HUES48 (cell line): ENCODE measurements around the gene RIC3.
A peak's percentile ranks its signal among the peaks of the same experiment; 100 is the strongest.

Experiments used
- H3K27ac ChIP-seq: one replicate; pipeline ENCODE4 v1.7.0; 2013; ENCODE audit warnings: low read depth, low read length, inconsistent platforms
- H3K27me3 ChIP-seq: 2 replicates; pipeline ENCODE4 v1.6.1; 2013; ENCODE audit warnings: mild to moderate bottlenecking, low read length; ENCODE audit not compliant: control insufficient read depth, insufficient read depth
- H3K36me3 ChIP-seq: 2 replicates; pipeline ENCODE4 v1.6.1; 2013; ENCODE audit warnings: low read length; ENCODE audit not compliant: control insufficient read depth, insufficient read depth
- H3K4me1 ChIP-seq: 2 replicates; pipeline ENCODE4 v1.6.1; 2013; ENCODE audit warnings: mild to moderate bottlenecking, low read length; ENCODE audit not compliant: control insufficient read depth, insufficient read depth
- H3K4me3 ChIP-seq: 2 replicates; pipeline ENCODE4 v1.5.1; 2013; ENCODE audit warnings: mild to moderate bottlenecking, low read depth, low read length
- H3K9ac ChIP-seq: 2 replicates; pipeline ENCODE4 v1.6.1; 2013; ENCODE audit warnings: mild to moderate bottlenecking, low read depth, low read length, moderate library complexity
- H3K9me3 ChIP-seq: 2 replicates; pipeline ENCODE4 v1.6.1; 2013; ENCODE audit warnings: low read length; ENCODE audit not compliant: control insufficient read depth, insufficient read depth

RIC3 gene, protein sequence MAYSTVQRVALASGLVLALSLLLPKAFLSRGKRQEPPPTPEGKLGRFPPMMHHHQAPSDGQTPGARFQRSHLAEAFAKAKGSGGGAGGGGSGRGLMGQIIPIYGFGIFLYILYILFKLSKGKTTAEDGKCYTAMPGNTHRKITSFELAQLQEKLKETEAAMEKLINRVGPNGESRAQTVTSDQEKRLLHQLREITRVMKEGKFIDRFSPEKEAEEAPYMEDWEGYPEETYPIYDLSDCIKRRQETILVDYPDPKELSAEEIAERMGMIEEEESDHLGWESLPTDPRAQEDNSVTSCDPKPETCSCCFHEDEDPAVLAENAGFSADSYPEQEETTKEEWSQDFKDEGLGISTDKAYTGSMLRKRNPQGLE

DNA sequence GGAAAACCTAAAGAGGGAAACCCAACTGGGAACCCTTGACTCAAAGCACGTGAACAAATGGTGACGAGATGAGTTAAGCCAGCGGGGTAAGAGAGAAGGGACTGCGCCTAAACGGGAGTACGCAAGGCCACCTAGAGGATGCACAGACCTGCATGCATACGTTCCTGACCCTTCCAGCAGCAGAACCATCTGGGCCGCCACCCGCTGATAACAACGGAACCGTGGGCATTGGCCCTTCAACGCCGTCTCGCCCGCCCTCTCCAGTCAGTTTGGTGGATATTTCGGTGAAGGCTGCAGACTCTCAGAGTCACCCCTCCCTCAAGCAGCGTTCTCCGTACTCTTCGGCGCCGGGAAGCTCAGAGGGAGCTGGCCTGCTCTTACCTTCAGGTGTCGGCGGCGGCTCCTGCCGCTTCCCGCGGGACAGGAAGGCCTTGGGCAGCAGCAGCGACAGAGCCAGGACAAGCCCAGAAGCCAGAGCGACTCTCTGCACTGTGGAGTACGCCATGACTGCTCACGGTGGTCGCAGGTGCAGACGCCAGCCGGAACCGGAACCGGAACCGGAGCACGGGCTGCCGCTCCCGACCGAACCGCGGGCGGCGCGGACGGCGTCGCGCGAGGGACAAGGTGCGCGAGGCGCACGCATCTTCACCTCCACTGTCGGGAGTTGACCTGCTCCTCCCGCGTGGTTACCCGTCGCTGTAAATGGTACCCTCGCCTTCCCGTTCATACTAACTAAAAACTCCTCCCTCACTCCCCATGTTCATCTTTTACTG is at the start of gene RIC3:
RIC3 (minus strand) TSS at position 541 of the 773 bp plus-strand sequence; CDS start at position 505, 36 bp downstream.
- Histone ChIP-seq H3K27me3 (peaks cover 7% of the 10 kb centered on the region), H3K4me3 (peak within 1 kb of the TSS; percentile 99), H3K9me3 (no peaks in the 10 kb centered on the region), H3K27ac (peak within 1 kb of the TSS; percentile 80), H3K4me1 (peaks cover 16% of the 10 kb centered on the region; the same call in 1 of the 2 replicates), H3K36me3 (no peaks in the 10 kb centered on the region), H3K9ac (peak within 1 kb of the TSS; percentile 86)

DNA sequence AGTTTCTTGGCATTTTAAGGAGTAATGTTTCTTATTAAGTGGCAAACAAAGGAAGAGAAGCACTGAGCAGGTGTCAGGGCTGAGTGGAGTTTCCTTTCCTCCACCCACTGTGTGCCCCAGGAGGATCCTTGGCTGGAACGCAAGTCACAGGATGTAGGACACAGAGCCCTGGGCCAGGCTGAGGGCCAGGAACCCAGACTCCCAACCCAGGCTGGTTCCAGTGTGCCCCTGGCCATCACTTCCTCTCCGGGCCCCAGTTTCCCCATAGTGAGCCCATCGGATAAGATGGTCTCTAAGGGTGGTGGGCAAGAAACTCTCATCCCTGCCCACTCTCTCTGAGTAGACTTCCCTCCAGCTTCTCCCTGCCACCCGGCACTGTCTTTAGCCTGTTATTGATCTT is 49.6 kb upstream of the RIC3 start:
- Histone ChIP-seq H3K9me3 (no peaks in the 10 kb centered on the region), H3K4me3 (no peak overlapping the region), H3K27me3 (peaks cover 3% of the 10 kb centered on the region; the same call in 1 of the 2 replicates), H3K9ac (no peak overlapping the region), H3K27ac (no peak overlapping the region), H3K36me3 (no peaks in the 10 kb centered on the region), H3K4me1 (peaks cover 3% of the 10 kb centered on the region; the same call in 1 of the 2 replicates)

DNA sequence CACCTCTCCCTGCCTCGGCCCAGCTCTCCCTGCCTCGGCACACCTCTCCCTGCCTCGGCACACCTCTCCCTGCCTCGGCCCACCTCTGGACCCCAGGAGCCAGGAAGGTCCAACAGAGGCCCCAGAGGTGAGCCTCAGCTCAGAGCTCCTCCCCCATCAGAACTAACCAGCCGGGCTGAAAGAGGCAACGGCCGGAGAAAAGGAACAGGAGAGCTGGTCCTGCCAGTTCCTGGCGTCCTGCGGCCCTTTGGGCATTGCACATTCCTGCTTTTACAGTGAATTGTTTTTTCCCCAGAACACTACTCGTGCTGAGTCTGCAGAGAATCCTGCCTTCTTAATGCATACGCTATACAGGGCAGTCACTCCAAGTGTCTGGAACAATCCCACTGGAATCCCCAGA is 49.1 kb upstream of the RIC3 start:
- H3K27ac ChIP-seq = no peak overlapping the region
- peaks cover 4% of the 10 kb centered on the region; the same call in 1 of the 2 replicates for H3K27me3 ChIP-seq
- H3K4me1 ChIP-seq = no peaks in the 10 kb centered on the region; the same call in 1 of the 2 replicates

DNA sequence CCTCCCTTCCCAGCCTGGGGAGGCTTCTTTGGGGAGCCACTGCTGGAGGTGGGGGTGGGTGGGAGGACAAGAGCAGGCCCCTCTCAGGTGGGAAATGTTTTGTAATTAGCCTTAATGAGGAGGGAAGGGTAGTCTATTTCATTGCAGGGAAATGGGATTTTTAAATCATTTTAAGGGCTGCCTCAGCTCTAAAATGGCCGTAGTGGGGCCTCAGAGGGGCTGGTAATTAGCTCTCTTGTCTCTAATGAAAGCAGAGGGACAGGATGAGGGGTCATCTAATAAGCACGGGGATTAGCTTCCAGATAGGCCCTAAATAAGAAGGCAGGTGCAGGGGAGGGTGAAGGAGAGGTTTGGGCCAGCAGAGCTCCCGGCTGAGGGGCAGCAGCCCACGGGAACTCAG is 48.3 kb upstream of the RIC3 start:
- Histone ChIP-seq H3K9me3 (no peaks in the 10 kb centered on the region), H3K36me3 (no peaks in the 10 kb centered on the region), H3K9ac (no peak overlapping the region), H3K4me1 (no peaks in the 10 kb centered on the region; the same call in 1 of the 2 replicates), H3K4me3 (no peak overlapping the region), H3K27ac (no peak overlapping the region), H3K27me3 (peaks cover 4% of the 10 kb centered on the region; the same call in 1 of the 2 replicates)

More for the DNA sequence above, 49.1 kb upstream of the RIC3 start:
- Histone ChIP-seq H3K9ac (no peak overlapping the region), H3K4me3 (no peak overlapping the region), H3K36me3 (no peaks in the 10 kb centered on the region), H3K9me3 (no peaks in the 10 kb centered on the region)

DNA sequence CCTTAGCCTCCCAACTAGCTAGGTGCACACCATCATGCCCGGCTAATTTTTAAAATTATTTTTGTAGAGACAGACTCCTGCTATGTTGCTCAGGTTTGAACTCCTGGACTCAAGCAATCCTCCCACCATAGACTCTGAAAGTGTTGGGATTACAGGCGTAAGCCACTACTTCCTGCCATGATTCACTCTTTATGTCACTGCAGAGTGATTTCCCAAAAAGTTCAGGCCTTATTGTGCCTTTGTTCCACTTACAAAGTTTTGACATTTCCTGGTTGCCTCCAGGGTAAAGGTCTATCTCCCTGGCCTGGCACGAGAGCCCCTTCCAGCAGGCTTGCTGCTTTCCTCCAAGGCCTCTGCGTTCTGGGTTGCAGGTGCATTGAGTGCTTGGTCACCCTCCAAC is 44.6 kb upstream of the RIC3 start:
- Histone ChIP-seq H3K4me1 (no peaks in the 10 kb centered on the region), H3K4me3 (no peak overlapping the region), H3K36me3 (no peaks in the 10 kb centered on the region), H3K27me3 (peaks cover 4% of the 10 kb centered on the region; the same call in 1 of the 2 replicates), H3K9ac (no peak overlapping the region), H3K27ac (no peak overlapping the region), H3K9me3 (no peaks in the 10 kb centered on the region)

DNA sequence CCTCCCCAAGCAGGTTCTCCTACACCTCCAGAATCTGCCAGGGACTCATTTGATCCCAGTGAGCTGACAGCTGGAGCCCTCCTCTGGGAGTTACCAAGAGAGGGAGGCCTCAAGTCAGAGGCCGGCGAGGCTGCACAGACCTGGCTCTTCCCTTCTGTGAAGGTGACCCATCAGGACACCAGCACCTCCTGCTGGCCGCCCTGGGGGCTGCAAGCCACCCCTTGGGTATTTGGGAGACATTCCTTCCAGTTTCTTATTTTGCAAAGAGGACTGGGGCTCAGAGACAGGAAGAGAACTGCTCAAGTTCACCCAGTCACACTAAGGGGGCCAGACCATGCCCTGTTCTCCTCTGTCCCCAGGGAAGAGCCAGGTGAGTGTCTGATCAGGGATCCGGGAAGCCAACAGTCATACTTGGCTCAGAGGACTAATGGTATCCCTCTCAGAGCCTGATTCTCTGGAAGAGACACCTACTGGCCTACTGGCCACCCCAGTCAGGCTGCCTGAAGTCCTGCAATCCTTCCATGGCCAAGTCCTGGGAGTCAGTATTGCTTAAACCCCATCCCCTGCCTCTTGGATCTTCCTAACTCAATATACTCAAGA is 40.5 kb upstream of the RIC3 start:
- Histone ChIP-seq H3K27me3 (peaks cover 4% of the 10 kb centered on the region; the same call in 1 of the 2 replicates), H3K27ac (no peak overlapping the region), H3K4me1 (peaks cover 12% of the 10 kb centered on the region), H3K9ac (no peak overlapping the region), H3K4me3 (no peak overlapping the region), H3K36me3 (no peaks in the 10 kb centered on the region), H3K9me3 (no peaks in the 10 kb centered on the region)

DNA sequence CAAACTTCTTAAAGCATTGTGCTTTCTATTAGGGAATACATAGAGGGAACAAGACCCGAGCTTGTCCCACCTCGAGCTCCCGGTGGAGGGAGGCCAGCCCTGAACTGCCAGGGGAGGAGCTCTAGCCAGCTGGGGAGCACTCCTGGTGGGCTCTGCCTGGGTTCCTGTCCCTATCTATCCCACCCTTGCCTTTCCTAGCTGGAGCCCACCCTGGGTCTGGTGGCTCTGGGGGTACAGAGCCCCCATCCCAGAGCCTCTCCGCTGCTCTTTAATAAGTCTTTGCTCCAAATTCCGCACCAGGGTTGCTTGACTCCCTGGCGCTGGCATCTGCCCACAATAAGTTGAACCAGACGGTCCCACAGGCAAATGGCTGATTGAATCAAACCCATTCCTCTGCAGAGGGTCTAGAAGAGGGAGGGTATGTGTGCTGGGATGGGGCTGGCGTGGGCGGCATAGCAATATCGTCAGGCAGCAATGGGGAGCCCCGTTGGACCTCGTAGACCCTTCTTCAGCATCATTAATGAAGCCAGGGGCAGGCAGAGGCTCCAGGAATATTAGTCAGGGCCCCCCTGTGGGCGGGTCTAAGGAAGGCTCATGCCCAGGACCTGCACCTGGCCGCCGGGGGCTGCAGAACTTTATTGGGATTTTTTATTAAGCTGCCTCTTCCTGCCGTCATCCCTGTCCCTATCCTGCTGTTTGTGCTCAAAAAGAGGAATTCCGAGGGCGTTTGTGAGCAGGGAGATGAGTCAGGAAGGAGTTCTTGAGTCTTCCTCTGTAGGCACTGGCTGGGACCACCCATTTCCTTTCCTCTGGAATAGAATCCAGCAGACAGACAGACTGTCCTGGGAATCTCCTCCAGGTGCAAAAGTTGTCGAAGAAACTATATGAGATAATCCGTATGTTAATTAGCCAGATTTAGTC is 38.5 kb upstream of the RIC3 start:
- peaks cover 12% of the 10 kb centered on the region for H3K4me1 ChIP-seq
- no peaks in the 10 kb centered on the region for H3K36me3 ChIP-seq
- no peaks in the 10 kb centered on the region for H3K27me3 ChIP-seq
- no peak overlapping the region for H3K4me3 ChIP-seq
- H3K9me3 ChIP-seq = no peaks in the 10 kb centered on the region
- H3K27ac ChIP-seq = peak overlapping the region; percentile 74
- no peak overlapping the region for H3K9ac ChIP-seq

DNA sequence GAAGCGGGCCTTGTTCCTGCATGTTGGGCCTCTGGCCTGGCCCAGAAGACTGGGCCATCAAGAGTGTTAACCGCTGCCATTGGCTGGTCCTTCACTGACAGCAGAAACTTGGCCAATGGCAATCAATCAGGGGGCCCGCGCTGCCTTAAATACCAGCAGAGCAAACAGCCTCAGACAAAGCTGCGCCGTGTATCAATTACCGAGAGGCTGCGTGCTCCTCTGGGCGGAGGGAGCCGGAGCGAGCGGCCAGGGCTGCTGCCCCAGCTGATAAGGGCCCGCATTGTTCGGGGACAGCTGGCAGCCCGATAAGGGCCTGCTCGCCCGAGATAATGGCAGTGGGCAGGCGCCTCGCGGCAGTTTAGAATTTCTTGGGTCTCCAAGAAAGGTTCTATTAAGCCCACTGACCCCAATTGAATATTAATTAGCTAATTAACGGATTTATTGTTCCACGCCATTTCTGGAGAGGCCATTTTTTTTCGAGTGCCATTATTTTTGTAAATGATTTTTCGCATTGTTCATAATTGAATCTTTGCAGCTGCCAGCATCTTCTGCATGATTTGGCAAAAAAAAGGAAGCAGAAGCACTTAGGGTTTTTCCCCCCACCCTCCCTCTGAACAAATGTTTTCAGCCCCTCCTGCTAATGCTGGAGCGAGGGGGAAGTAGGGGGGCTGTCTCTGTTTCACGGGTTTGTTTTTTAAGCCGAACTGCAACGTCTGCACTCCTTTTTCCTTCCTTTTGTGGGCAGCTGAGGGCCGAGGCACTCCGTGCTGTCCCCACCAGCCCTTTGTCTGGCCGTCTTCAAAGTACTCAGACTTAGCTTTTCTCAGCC is 37.6 kb upstream of the RIC3 start:
- H3K4me1 ChIP-seq = peaks cover 12% of the 10 kb centered on the region
- H3K27me3 ChIP-seq = no peaks in the 10 kb centered on the region
- H3K4me3 ChIP-seq = no peak overlapping the region
- no peak overlapping the region for H3K27ac ChIP-seq
- no peak overlapping the region for H3K9ac ChIP-seq
- H3K36me3 ChIP-seq = no peaks in the 10 kb centered on the region
- H3K9me3 ChIP-seq = no peaks in the 10 kb centered on the region

DNA sequence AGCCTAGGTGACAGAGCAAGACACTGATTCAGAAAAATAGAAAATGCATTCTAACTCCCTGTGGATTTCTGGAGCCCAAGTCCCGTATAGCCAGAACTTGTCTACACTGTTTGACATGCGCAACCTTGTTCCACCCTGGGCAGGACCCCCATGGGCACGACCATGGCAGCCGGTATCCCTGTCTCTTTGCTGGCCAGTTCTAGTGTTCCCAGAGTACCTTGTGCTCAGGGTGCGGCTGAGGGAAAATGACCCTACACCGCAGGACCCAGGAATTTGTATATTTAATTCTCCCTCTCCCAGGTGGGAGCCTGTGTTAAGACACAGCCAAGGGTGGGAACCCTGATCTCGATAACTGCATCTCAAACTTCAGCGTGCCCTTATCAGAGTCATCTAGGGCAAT is 36.7 kb upstream of the RIC3 start:
- Histone ChIP-seq H3K27ac (no peak overlapping the region), H3K4me1 (peaks cover 12% of the 10 kb centered on the region), H3K4me3 (no peak overlapping the region), H3K36me3 (no peaks in the 10 kb centered on the region), H3K9me3 (no peaks in the 10 kb centered on the region), H3K27me3 (no peaks in the 10 kb centered on the region), H3K9ac (no peak overlapping the region)
